ENCODE measurements around the gene ZNF562.
"Not testable (repeated sequence)": the region's sequence is repeated elsewhere in the genome, so short reads cannot be mapped to it uniquely, and the experiment has no call there.

Gene ZNF562

DNA sequence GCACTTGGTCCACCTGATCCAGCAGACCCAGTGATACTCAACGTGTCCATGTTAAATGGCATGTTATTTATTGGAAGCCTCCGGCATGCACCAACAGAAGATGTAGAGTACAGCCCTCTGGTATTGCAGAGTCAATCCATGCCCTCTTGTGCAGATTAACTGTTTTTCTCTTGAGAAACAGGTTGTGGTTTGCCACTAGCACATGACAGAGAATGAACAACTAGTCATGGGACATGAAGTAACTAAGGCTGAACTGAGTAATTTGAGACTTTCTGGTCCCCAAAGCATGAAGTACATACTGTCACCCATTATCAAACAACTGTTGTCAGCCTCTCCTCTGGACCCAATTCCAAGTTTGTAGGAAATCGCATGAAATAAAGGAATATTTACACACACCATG lies 3.2 kb downstream of the ZNF562 start:
- TF ChIP-seq, protein P1, sequence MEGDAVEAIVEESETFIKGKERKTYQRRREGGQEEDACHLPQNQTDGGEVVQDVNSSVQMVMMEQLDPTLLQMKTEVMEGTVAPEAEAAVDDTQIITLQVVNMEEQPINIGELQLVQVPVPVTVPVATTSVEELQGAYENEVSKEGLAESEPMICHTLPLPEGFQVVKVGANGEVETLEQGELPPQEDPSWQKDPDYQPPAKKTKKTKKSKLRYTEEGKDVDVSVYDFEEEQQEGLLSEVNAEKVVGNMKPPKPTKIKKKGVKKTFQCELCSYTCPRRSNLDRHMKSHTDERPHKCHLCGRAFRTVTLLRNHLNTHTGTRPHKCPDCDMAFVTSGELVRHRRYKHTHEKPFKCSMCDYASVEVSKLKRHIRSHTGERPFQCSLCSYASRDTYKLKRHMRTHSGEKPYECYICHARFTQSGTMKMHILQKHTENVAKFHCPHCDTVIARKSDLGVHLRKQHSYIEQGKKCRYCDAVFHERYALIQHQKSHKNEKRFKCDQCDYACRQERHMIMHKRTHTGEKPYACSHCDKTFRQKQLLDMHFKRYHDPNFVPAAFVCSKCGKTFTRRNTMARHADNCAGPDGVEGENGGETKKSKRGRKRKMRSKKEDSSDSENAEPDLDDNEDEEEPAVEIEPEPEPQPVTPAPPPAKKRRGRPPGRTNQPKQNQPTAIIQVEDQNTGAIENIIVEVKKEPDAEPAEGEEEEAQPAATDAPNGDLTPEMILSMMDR (IDR thresholded peaks at IDR 0.05; ENCODE audit: control insufficient read depth, insufficient read depth, low read depth, low read length, missing control alignments), result no peak
- DNase-seq (ENCODE audit: low read depth), result no peak
- H3K4me3 ChIP-seq (ENCODE audit: control insufficient read depth, low read depth, low read length), result no peak overlapping the region

GRCh38 chr19:9668544-9668943 lies 6.4 kb downstream of the ZNF562 start:
- TF ChIP-seq, protein P1 (IDR thresholded peaks at IDR 0.05; ENCODE audit: control insufficient read depth, insufficient read depth, low read depth, low read length, missing control alignments), result no peak
- no peak overlapping the region for H3K4me3 ChIP-seq (ENCODE audit: control insufficient read depth, low read depth, low read length)
- DNase-seq (ENCODE audit: low read depth), result no peak

- H3K4me3 ChIP-seq (ENCODE audit: control insufficient read depth, low read depth, low read length), result no peak overlapping the region
- no peak for DNase-seq (ENCODE audit: low read depth)
- TF ChIP-seq, protein P1 (IDR thresholded peaks at IDR 0.05; ENCODE audit: control insufficient read depth, insufficient read depth, low read depth, low read length, missing control alignments), result no peak
These were observed 7.0 kb downstream of the ZNF562 start for GRCh38 chr19:9667898-9668297.

DNA sequence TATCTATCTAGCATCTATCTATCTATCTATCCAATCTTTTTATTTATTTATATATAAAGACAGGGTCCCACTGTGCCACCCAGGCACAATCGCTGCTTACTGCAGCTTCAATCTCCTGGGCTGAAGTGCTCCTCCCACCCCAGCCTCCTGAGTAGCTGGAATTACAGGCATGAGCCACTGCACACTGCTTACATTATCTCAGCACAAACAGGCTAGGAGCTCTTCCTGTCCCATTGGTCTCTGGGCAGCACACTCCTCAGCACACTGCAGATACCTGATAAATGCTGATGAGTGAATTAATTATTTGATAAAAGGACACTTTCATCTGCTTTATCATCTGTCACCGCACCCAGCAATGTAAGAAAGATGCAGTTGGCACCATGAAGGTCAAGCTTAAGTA lies 16.1 kb downstream of the ZNF562 start:
- no peak overlapping the region for H3K4me3 ChIP-seq (ENCODE audit: control insufficient read depth, low read depth, low read length)
- no peak for DNase-seq (ENCODE audit: low read depth)
- TF ChIP-seq, protein P1 (IDR thresholded peaks at IDR 0.05; ENCODE audit: control insufficient read depth, insufficient read depth, low read depth, low read length, missing control alignments), result no peak

DNA sequence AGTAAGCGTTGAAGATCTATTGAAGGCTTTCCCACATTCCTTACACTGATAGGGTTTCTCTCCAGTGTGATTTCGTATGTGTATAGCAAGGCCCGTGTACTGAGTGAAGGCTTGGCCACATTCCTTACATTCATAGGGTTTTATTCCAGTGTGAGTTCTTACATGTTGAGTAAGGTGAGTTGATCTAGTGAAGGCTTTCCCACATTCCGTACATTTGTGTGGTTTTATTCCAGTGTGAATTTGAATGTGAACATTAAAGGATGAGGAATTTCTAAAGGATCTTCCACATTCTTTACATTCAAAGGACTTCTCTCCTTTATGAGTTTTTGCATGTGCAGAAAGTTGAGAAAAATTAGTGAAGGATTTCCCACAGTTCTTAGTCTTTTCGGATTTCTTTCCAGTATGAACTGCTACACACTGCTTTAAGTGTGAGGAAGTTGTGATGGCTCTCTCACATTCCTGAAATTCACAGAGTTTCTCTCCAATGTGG lies 21.8 kb downstream of the ZNF562 start:
- not testable (repeated sequence) for H3K4me3 ChIP-seq (ENCODE audit: control insufficient read depth, low read depth, low read length); DNase-seq (ENCODE audit: low read depth)

- not testable (repeated sequence) for H3K4me3 ChIP-seq (ENCODE audit: control insufficient read depth, low read depth, low read length); DNase-seq (ENCODE audit: low read depth)
These were observed 23.4 kb downstream of the ZNF562 start for GRCh38 chr19:9651464-9651863.

DNA sequence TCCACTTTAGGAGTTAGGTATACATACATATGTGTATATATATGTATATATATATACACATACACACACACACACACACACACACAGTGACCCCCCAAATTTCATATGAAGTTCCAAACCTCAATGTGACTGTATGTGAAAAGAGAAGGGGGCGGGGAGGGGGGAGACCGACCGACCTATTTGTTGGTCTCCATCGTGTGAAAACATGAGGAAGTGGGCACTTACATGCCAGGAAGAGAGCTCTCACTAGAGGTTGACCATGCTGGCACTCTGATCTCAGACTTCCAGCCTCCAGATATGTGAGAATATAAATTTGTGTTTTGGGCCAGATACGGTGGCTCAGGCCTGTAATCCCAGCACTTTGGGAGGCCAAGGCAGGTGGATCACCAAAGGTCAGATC lies 24.6 kb downstream of the ZNF562 start:
- no peak for DNase-seq (ENCODE audit: low read depth)
- TF ChIP-seq, protein P1 (IDR thresholded peaks at IDR 0.05; ENCODE audit: control insufficient read depth, insufficient read depth, low read depth, low read length, missing control alignments), result no peak

GRCh38 chr19:9645472-9645871 lies 29.4 kb downstream of the ZNF562 start:
- DNase-seq (ENCODE audit: low read depth), result no peak
- H3K4me3 ChIP-seq (ENCODE audit: control insufficient read depth, low read depth, low read length), result no peak overlapping the region
- TF ChIP-seq, protein P1 (IDR thresholded peaks at IDR 0.05; ENCODE audit: control insufficient read depth, insufficient read depth, low read depth, low read length, missing control alignments), result no peak

More for the DNA sequence above, 24.6 kb downstream of the ZNF562 start:
- no peak overlapping the region for H3K4me3 ChIP-seq (ENCODE audit: control insufficient read depth, low read depth, low read length)

Measured in AG09309 (cell line).